WTC11 (cell line): ENCODE results near the gene LBX1. TPM values are rescaled to one million over a fixed set of nuclear protein-coding genes. Genes with fewer than 3 reads are reported as not detected.

ENCODE experiments used
- ATAC-seq: fragments of 200-7000 bp; cut with Tn5 transposase; 2 replicates; pipeline ENCODE4 v1.10.0; 2021; ENCODE audit warnings: mild to moderate bottlenecking, moderate library complexity
- CTCF ChIA-PET: fragments of 300-600 bp; sonication (Branson Sonifier 250); formaldehyde crosslinking; loops from one replicate; lab custom pipeline; 2021; ENCODE audit warnings: antibody characterized with exemption; lab: Charles Lee
- POLR2A ChIA-PET: fragments of 350-600 bp; sonication (Branson Sonifier 250); formaldehyde crosslinking; loops from one replicate; lab custom pipeline; 2021; ENCODE audit warnings: antibody characterized with exemption; lab: Charles Lee
- DNase-seq: peaks from one replicate; pipeline ENCODE4 v3.0.0; 2021; ENCODE audit warnings: low spot score
- H3K27ac Mint-ChIP-seq: 2 replicates; pipeline ENCODE4 v1.8.0; 2021; ENCODE audit warnings: mixed read lengths
- H3K27me3 Mint-ChIP-seq: 2 replicates; pipeline ENCODE4 v1.8.0; 2021; ENCODE audit warnings: low read depth, mild to moderate bottlenecking, moderate library complexity, mixed read lengths
- H3K36me3 Mint-ChIP-seq: 2 replicates; pipeline ENCODE4 v1.8.0; 2021; ENCODE audit warnings: mixed read lengths
- H3K4me1 Mint-ChIP-seq: 2 replicates; pipeline ENCODE4 v1.8.0; 2022; ENCODE audit warnings: mixed read lengths
- H3K4me3 Mint-ChIP-seq: 2 replicates; pipeline ENCODE4 v1.8.0; 2021; ENCODE audit warnings: mild to moderate bottlenecking, moderate library complexity, mixed read lengths
- H3K9me3 Mint-ChIP-seq: 2 replicates; pipeline ENCODE4 v1.8.0; 2021; ENCODE audit warnings: mixed read lengths
- CTCF ChIP-seq: fragments of 200-600 bp; IDR thresholded peaks from 2 replicates; pipeline ENCODE4 v1.8.0; 2022; ENCODE audit warnings: antibody characterized with exemption
- GABPB1 ChIP-seq: sonication (generic); formaldehyde crosslinking; IDR thresholded peaks from 2 replicates; pipeline ENCODE4 v1.8.1; 2023; ENCODE audit warnings: mild to moderate bottlenecking, missing genetic modification reagents
- GRHL2 ChIP-seq: fragments of 250-450 bp; sonication (Bioruptor Pico); IDR thresholded peaks from 2 replicates; pipeline ENCODE4 v1.8.0; 2022; ENCODE audit warnings: mild to moderate bottlenecking, moderate library complexity; ENCODE audit not compliant: insufficient replicate concordance, severe bottlenecking
- KAT7 ChIP-seq: sonication (generic); formaldehyde crosslinking; IDR thresholded peaks from 2 replicates; pipeline ENCODE4 v1.8.1; 2023; ENCODE audit warnings: missing genetic modification reagents, mild to moderate bottlenecking, borderline replicate concordance
- NFATC4 ChIP-seq: fragments of 250-450 bp; sonication (Bioruptor Pico); IDR thresholded peaks from 2 replicates; pipeline ENCODE4 v1.9.0; 2021; ENCODE audit warnings: mild to moderate bottlenecking
- PRDM15 ChIP-seq: sonication (generic); formaldehyde crosslinking; IDR thresholded peaks from 2 replicates; pipeline ENCODE4 v1.8.0; 2022; ENCODE audit warnings: missing genetic modification reagents
- RELA ChIP-seq: sonication (generic); formaldehyde crosslinking; IDR thresholded peaks from 2 replicates; pipeline ENCODE4 v1.8.1; 2022; ENCODE audit warnings: missing genetic modification reagents, mild to moderate bottlenecking, borderline replicate concordance
- SMAD4 ChIP-seq: sonication (generic); formaldehyde crosslinking; IDR thresholded peaks from 2 replicates; pipeline ENCODE4 v1.8.0; 2022; ENCODE audit warnings: mild to moderate bottlenecking, missing genetic modification reagents
- SP1 ChIP-seq: sonication (generic); formaldehyde crosslinking; conservative IDR thresholded peaks from 2 replicates; pipeline ENCODE4 v1.8.1; 2022; ENCODE audit warnings: missing genetic modification reagents
- total RNA-seq: library from RNA; stranded (reverse); gene quantifications from 3 replicates; pipeline ENCODE4 v1.2.3, GENCODE V29; 2021
- TF ChIP-seq, protein P1 (sequence below): fragments of 250-450 bp; sonication (Bioruptor Pico); IDR thresholded peaks from 2 replicates; pipeline ENCODE4 v1.9.0; 2021; ENCODE audit warnings: mild to moderate bottlenecking, borderline replicate concordance
- TF ChIP-seq, protein P2 (sequence below): sonication (generic); formaldehyde crosslinking; IDR thresholded peaks from 2 replicates; pipeline ENCODE4 v1.8.0; 2023; ENCODE audit warnings: mild to moderate bottlenecking, missing genetic modification reagents
- TF ChIP-seq, protein P3 (sequence below): fragments of 250-450 bp; sonication (Bioruptor Pico); IDR thresholded peaks from 2 replicates; pipeline ENCODE4 v1.8.0; 2021; ENCODE audit warnings: mild to moderate bottlenecking
- TF ChIP-seq, protein P4 (sequence below): sonication (generic); formaldehyde crosslinking; IDR thresholded peaks from 2 replicates; pipeline ENCODE4 v1.8.1; 2023; ENCODE audit warnings: mild to moderate bottlenecking, moderate library complexity, missing genetic modification reagents

Gene LBX1
- total RNA-seq, 1 experiment from 2014 or later, result not detected

DNA sequence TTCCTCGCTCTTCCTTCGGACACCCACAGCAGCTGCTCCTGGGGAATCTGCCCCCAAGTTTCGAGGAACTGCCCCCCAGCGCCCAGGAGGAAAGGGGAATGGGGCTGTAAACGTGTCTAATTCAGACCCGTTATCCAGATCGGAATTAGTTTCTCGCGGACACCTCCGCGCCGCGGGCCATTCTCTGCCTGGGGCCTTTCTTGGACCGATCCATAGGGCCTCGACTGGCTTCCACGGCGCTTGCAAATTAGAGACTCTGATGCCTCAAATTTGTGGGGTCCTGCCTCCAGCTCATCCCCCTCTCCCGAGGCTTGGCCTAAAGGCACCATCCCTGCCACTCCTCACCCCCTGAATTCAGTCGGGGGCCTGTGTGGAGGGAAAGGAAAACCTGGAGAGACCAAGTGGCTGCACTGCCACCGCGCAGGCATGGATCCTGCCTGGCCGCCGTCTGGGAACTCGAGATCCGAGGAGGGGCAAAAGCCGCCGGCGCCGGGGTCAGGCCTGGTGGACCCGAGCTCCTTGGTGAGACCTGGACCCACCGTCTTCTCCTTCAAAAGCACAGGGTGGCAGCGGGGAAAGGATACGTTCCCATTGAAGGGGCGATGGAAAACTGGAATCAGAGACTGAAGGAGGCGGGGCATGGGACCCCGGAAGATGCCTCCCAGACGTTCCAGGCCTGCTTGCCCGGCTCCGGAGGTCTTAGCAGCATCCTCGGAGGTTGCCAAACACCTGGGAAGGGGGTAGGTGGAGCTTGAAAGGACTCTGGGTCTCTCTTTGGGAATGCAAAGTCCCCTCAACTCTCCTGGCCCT is 13.7 kb downstream of the LBX1 start:
- H3K27ac Mint-ChIP-seq, result no peak overlapping the region
- POLR2A ChIA-PET, result no interaction called here
- CTCF ChIA-PET, result interaction anchor here (0.7 to 7.2 kb wide), 18 partner anchors 13 to 566 kb away, joined by 3 to 203 read pairs (median 12); partner anchors contain the start of gene LBX1
- no peak for ATAC-seq
- H3K36me3 Mint-ChIP-seq, result no peaks in the 10 kb centered on the region
- peak overlapping the region; percentile 74 for H3K4me3 Mint-ChIP-seq
- H3K9me3 Mint-ChIP-seq, result no peaks in the 10 kb centered on the region
- H3K27me3 Mint-ChIP-seq, result peaks cover 98% of the 10 kb centered on the region
- DNase-seq, result no peak
- peaks cover 31% of the 10 kb centered on the region for H3K4me1 Mint-ChIP-seq
- TF ChIP-seq, protein P1, sequence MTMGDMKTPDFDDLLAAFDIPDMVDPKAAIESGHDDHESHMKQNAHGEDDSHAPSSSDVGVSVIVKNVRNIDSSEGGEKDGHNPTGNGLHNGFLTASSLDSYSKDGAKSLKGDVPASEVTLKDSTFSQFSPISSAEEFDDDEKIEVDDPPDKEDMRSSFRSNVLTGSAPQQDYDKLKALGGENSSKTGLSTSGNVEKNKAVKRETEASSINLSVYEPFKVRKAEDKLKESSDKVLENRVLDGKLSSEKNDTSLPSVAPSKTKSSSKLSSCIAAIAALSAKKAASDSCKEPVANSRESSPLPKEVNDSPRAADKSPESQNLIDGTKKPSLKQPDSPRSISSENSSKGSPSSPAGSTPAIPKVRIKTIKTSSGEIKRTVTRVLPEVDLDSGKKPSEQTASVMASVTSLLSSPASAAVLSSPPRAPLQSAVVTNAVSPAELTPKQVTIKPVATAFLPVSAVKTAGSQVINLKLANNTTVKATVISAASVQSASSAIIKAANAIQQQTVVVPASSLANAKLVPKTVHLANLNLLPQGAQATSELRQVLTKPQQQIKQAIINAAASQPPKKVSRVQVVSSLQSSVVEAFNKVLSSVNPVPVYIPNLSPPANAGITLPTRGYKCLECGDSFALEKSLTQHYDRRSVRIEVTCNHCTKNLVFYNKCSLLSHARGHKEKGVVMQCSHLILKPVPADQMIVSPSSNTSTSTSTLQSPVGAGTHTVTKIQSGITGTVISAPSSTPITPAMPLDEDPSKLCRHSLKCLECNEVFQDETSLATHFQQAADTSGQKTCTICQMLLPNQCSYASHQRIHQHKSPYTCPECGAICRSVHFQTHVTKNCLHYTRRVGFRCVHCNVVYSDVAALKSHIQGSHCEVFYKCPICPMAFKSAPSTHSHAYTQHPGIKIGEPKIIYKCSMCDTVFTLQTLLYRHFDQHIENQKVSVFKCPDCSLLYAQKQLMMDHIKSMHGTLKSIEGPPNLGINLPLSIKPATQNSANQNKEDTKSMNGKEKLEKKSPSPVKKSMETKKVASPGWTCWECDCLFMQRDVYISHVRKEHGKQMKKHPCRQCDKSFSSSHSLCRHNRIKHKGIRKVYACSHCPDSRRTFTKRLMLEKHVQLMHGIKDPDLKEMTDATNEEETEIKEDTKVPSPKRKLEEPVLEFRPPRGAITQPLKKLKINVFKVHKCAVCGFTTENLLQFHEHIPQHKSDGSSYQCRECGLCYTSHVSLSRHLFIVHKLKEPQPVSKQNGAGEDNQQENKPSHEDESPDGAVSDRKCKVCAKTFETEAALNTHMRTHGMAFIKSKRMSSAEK (CRISPR knock-in tag), result no peak
- peak; percentile 81 for TF ChIP-seq PRDM15

DNA sequence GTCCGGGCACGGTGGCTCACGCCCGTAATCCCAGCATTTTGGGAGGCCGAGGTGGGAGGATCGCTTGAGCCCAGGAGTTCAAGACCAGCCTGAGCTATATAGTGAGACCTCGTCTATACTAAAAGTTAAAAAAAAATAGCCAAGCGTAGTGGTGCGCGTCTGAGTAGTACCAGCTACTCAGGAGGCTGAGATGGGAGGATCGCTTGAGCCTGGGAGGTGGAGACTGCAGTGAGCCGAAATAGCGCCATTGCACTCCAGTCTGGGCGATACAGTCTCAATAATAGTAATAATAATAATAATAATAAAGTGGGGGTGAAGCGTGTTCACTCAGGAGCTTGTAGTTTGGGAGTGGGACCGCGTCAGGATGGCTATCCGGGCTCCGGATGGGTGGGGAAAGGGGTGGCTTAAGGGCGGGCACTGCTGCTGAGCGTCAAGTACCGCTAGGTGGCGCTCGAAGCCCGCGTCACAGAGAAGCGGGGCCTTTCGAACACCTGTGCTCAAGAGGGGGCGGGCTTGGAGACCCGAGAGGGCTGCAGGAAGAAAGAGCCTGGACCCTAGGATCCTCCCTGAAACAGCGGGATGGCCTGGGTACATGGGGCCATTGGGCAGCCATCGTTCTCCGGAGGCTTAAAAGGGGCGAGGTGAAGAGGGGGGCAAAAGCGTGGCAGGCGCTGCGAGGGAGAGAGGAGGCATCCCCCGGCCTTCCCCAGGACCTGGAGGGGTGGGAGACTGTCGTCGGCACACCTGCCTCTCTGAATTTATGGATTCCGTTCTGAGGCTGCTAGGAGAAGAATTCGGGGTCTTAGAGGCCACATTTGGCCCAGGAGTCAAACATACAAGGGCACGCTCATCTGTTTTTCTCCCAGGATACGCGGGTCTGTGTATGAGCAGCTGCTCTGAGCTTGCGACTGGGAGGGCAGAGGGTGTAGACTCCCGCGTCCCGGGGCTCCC is 14.5 kb downstream of the LBX1 start:
- ChIA-PET CTCF (interaction anchor here (0.6 to 7.2 kb wide), 71 partner anchors 9 to 569 kb away, joined by 3 to 203 read pairs (median 5); partner anchors contain the start of genes DPCD, LBX1 and POLL), POLR2A (interaction anchor here (0.6 kb wide), 1 partner anchor 357 kb away, joined by 8 read pairs; no protein-coding TSS in a partner anchor)
- DNase-seq (peak; percentile 93), ATAC-seq (peak; percentile 65)
- H3K4me1 Mint-ChIP-seq, result peaks cover 30% of the 10 kb centered on the region
- peak overlapping the region; percentile 76 for H3K4me3 Mint-ChIP-seq
- H3K9me3 Mint-ChIP-seq, result no peaks in the 10 kb centered on the region
- H3K27me3 Mint-ChIP-seq, result peaks cover 96% of the 10 kb centered on the region
- H3K36me3 Mint-ChIP-seq, result no peaks in the 10 kb centered on the region
- no peak overlapping the region for H3K27ac Mint-ChIP-seq
- TF ChIP-seq CTCF, result peak; percentile 83
- TF ChIP-seq, protein P2, sequence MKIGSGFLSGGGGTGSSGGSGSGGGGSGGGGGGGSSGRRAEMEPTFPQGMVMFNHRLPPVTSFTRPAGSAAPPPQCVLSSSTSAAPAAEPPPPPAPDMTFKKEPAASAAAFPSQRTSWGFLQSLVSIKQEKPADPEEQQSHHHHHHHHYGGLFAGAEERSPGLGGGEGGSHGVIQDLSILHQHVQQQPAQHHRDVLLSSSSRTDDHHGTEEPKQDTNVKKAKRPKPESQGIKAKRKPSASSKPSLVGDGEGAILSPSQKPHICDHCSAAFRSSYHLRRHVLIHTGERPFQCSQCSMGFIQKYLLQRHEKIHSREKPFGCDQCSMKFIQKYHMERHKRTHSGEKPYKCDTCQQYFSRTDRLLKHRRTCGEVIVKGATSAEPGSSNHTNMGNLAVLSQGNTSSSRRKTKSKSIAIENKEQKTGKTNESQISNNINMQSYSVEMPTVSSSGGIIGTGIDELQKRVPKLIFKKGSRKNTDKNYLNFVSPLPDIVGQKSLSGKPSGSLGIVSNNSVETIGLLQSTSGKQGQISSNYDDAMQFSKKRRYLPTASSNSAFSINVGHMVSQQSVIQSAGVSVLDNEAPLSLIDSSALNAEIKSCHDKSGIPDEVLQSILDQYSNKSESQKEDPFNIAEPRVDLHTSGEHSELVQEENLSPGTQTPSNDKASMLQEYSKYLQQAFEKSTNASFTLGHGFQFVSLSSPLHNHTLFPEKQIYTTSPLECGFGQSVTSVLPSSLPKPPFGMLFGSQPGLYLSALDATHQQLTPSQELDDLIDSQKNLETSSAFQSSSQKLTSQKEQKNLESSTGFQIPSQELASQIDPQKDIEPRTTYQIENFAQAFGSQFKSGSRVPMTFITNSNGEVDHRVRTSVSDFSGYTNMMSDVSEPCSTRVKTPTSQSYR (CRISPR knock-in tag), result no peak
- TF ChIP-seq KAT7 (CRISPR knock-in tag), result no peak
- TF ChIP-seq, protein P3, sequence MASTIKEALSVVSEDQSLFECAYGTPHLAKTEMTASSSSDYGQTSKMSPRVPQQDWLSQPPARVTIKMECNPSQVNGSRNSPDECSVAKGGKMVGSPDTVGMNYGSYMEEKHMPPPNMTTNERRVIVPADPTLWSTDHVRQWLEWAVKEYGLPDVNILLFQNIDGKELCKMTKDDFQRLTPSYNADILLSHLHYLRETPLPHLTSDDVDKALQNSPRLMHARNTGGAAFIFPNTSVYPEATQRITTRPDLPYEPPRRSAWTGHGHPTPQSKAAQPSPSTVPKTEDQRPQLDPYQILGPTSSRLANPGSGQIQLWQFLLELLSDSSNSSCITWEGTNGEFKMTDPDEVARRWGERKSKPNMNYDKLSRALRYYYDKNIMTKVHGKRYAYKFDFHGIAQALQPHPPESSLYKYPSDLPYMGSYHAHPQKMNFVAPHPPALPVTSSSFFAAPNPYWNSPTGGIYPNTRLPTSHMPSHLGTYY (CRISPR knock-in tag), result no peak
- TF ChIP-seq GABPB1, result no peak
- TF ChIP-seq, protein P4, sequence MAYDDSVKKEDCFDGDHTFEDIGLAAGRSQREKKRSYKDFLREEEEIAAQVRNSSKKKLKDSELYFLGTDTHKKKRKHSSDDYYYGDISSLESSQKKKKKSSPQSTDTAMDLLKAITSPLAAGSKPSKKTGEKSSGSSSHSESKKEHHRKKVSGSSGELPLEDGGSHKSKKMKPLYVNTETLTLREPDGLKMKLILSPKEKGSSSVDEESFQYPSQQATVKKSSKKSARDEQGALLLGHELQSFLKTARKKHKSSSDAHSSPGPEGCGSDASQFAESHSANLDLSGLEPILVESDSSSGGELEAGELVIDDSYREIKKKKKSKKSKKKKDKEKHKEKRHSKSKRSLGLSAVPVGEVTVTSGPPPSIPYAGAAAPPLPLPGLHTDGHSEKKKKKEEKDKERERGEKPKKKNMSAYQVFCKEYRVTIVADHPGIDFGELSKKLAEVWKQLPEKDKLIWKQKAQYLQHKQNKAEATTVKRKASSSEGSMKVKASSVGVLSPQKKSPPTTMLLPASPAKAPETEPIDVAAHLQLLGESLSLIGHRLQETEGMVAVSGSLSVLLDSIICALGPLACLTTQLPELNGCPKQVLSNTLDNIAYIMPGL (CRISPR knock-in tag), result no peak
- TF ChIP-seq SP1 (CRISPR knock-in tag), result 0 out of 2 replicates have a peak, but pooled peaks have one; percentile 35
- TF ChIP-seq RELA (CRISPR knock-in tag), result no peak
- TF ChIP-seq GRHL2 (CRISPR knock-in tag), result no peak
- TF ChIP-seq SMAD4, result no peak
- TF ChIP-seq NFATC4 (CRISPR knock-in tag), result no peak
